SU-DHL-6 (cell line): ENCODE measurements around the gene RGS19.

Experiments used
- CTCF ChIP-seq: fragments of 200-600 bp; sonication (generic); IDR thresholded peaks from one replicate; pipeline ENCODE4 v1.5.1; 2017; ENCODE audit warnings: antibody characterized with exemption, mild to moderate bottlenecking, low read length, moderate library complexity; ENCODE audit not compliant: insufficient read depth, poor library complexity, severe bottlenecking
- EZH2phosphoT487 ChIP-seq: fragments of 200-600 bp; sonication (generic), shearing (Covaris generic); conservative IDR thresholded peaks from 2 replicates; pipeline ENCODE4 v1.6.1; 2018; ENCODE audit warnings: mild to moderate bottlenecking, antibody characterized with exemption, low read length, moderate library complexity, mixed read lengths

DNA sequence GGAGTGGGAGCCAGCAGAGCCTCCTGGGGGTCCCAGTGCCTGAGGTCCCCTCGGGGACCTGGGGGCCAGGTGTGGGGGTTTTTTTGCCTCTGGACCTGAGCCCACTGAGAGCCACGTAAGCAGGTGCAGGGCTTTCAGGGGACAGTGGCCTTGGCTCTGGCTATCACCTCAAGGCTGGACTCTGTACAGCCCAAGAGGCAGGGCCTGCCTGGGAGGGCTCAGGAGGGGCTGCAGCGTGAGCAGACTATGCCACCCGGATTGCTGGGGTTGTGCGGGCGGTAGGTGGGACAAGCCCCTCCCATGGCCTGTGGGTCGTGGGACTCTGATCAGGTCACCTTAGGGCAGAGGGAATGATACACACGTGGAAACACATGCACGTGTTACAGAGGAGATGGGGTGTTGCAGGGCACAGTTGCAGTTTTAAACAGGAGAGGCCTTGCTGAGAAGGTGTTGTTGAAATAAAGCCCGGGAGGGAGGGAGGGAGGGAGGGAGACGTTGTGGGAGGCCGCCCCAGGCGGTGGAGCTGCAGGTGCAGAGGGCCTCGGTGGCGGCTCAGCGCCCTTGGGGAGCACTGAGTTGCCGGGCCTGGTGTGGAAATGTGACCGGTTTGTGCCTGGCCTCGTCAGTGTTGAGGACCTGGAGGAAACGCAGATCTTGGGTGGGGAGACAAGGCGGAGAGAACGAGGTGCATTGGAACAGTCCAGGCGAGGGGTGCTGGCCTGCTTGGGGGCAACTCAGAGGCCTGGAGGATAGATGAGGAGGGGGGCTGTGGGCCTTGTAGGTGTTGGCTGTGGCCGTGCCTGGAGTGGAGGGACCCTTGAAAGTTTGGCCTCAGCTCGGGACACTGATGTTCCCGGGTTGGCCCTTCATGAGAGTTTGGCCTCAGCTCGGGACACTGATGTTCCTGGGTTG, 14.0 kb downstream of the RGS19 start:
- TF ChIP-seq CTCF = no peak
- TF ChIP-seq EZH2phosphoT487 = no peak
